Mammary epithelial cell (primary cell): ENCODE data around the gene MN1.
"Not testable (repeated sequence)": the region's sequence is repeated elsewhere in the genome, so short reads cannot be mapped to it uniquely, and the experiment has no call there.

Experiments used
- CTCF ChIP-seq, 2 donors: IDR thresholded peaks in 1 of 2; conservative IDR thresholded peaks in 1 of 2; 2 replicates each; pipeline ENCODE4 v1.5.1; 2011 to 2012; ENCODE audit warnings: inconsistent platforms in 2 of 2, low read length in 2 of 2, mild to moderate bottlenecking in 2 of 2, control low read depth in 1 of 2, low read depth in 1 of 2; ENCODE audit not compliant: insufficient read depth in 1 of 2; ENCODE audit errors: extremely low read depth in 1 of 2
- EZH2 ChIP-seq: IDR thresholded peaks from 2 replicates; pipeline ENCODE4 v1.6.1; 2012; ENCODE audit warnings: low read length, inconsistent platforms, borderline replicate concordance

DNA sequence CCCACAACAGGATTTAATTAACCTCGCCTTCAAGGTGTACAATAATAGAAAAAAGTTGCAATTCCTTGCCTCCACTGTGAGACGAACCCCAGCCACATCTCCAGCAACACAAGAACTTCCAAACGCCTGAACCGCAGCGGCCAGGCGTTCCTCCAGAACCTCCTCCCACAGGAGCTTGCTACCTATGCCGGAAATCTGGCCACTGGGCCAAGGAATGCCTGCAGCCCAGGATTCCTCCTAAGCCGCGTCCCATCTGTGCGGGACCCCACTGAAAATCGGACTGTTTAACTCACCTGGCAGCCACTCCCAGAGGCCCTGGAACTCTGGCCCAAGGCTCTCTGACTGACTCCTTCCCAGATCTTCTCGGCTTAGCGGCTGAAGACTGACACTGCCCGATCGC is 57.5 kb downstream of the MN1 start:
- not testable (repeated sequence) for TF ChIP-seq CTCF (conservative IDR thresholded peaks at IDR 0.05 in 1 of 2, IDR thresholded peaks at IDR 0.05 in 1 of 2; ENCODE audit: extremely low read depth in 1 of 2, insufficient read depth in 1 of 2, low read depth in 1 of 2, low read length in 2 of 2); EZH2
